SK-N-SH (cell line): ENCODE results near the gene STON2. TPM values are rescaled to one million over a fixed set of nuclear protein-coding genes. Genes with fewer than 3 reads are reported as not detected.

ENCODE experiments used
- CTCF ChIA-PET: fragments of 300-600, 350-600 bp; formaldehyde crosslinking; extraction: SDS; loops from one replicate; lab custom pipeline; 2021; lab: Yijun Ruan, JAX
- POLR2A ChIA-PET: fragments of 350-600 bp; sonication (Branson Sonifier 250); formaldehyde crosslinking; extraction: SDS; loops from one replicate; lab custom pipeline; 2020; ENCODE audit warnings: antibody characterized with exemption, inconsistent platforms; lab: Yijun Ruan, JAX
- DNase-seq: peaks from one replicate; pipeline ENCODE4 v3.0.0; 2012
- H2AFZ ChIP-seq: fragments of 200-600 bp; sonication (generic); 2 replicates; pipeline ENCODE4 v1.8.1; 2016; ENCODE audit warnings: antibody characterized with exemption, mild to moderate bottlenecking, low read depth
- H3F3A ChIP-seq: fragments of 200-600 bp; sonication (generic); replicated peaks from 2 replicates; pipeline ENCODE3; 2016; ENCODE audit warnings: antibody characterized with exemption, mild to moderate bottlenecking; ENCODE audit not compliant: insufficient read depth
- H3K27ac ChIP-seq, 2 experiments: fragments of 200-500 bp in 1 of 2; fragments of 200-600 bp in 1 of 2; sonication (Bioruptor generic) in 1 of 2; sonication (generic), shearing (Covaris generic) in 1 of 2; 2 replicates each; pipeline versions ENCODE4 v1.5.1 to v1.6.1; 2014 to 2016; ENCODE audit warnings: low read depth in 2 of 2, inconsistent platforms in 1 of 2, low read length in 1 of 2, mild to moderate bottlenecking in 1 of 2, mixed read lengths in 1 of 2
- H3K27me3 ChIP-seq: fragments of 200-600 bp; sonication (generic), shearing (Covaris generic); 2 replicates; pipeline ENCODE4 v1.6.1; 2016; ENCODE audit warnings: mixed run types; ENCODE audit not compliant: insufficient read depth
- H3K36me3 ChIP-seq, 2 experiments: fragments of 200-500 bp in 1 of 2; fragments of 200-600 bp in 1 of 2; sonication (Bioruptor generic) in 1 of 2; sonication (generic) in 1 of 2; replicated peaks in 1 of 2; 2 replicates each; pipeline versions ENCODE3 to v1.5.1; 2014 to 2016; ENCODE audit warnings: low read length in 1 of 2, mild to moderate bottlenecking in 1 of 2; ENCODE audit not compliant: insufficient read depth in 2 of 2, control insufficient read depth in 1 of 2
- H3K4me1 ChIP-seq, 2 experiments: fragments of 200-500 bp in 1 of 2; fragments of 200-600 bp in 1 of 2; sonication (Bioruptor generic) in 1 of 2; sonication (generic), shearing (Covaris generic) in 1 of 2; 2 replicates each; pipeline versions ENCODE4 v1.5.1 to v1.6.1; 2014 to 2016; ENCODE audit warnings: low read depth in 1 of 2, low read length in 1 of 2, mixed run types in 1 of 2; ENCODE audit not compliant: insufficient read depth in 2 of 2, control insufficient read depth in 1 of 2
- H3K4me2 ChIP-seq: fragments of 200-600 bp; sonication (generic), shearing (Covaris generic); 2 replicates; pipeline ENCODE4 v1.6.1; 2017; ENCODE audit warnings: mixed run types
- H3K4me3 ChIP-seq, 2 experiments: fragments of 200-500 bp in 1 of 2; fragments of 200-600 bp in 1 of 2; sonication (Bioruptor generic) in 1 of 2; sonication (generic), shearing (Covaris generic) in 1 of 2; 2 replicates each; pipeline versions ENCODE4 v1.5.1 to v1.8.1; 2014 to 2016; ENCODE audit warnings: low read depth in 2 of 2, inconsistent platforms in 1 of 2, low read length in 1 of 2, mild to moderate bottlenecking in 1 of 2, mixed read lengths in 1 of 2, moderate library complexity in 1 of 2
- H3K79me2 ChIP-seq: fragments of 200-600 bp; sonication (generic); 2 replicates; pipeline ENCODE4 v1.8.1; 2017; ENCODE audit warnings: mild to moderate bottlenecking; ENCODE audit not compliant: insufficient read depth
- H3K9ac ChIP-seq: fragments of 200-600 bp; sonication (generic); 2 replicates; pipeline ENCODE4 v1.6.1; 2017; ENCODE audit warnings: mixed run types
- H3K9me2 ChIP-seq: fragments of 200-600 bp; sonication (generic); 2 replicates; pipeline ENCODE4 v1.6.1; 2017; ENCODE audit warnings: mixed run types
- H3K9me3 ChIP-seq: fragments of 200-600 bp; sonication (generic); 2 replicates; pipeline ENCODE4 v1.6.1; 2017; ENCODE audit warnings: mixed run types, mild to moderate bottlenecking, moderate library complexity
- H4K20me1 ChIP-seq: fragments of 200-600 bp; sonication (generic); 2 replicates; pipeline ENCODE4 v1.6.1; 2017; ENCODE audit warnings: mild to moderate bottlenecking, mixed run types; ENCODE audit not compliant: insufficient read depth
- ELF1 ChIP-seq: IDR thresholded peaks from 2 replicates; pipeline ENCODE4 v1.4.0; 2012
- EP300 ChIP-seq, 2 experiments: IDR thresholded peaks; 2 replicates each; pipeline versions ENCODE4 v1.4.0 to v1.6.1; 2012; ENCODE audit warnings: borderline replicate concordance in 1 of 2, low read depth in 1 of 2, low read length in 1 of 2
- FOXJ3 ChIP-seq: sonication (generic); formaldehyde crosslinking; IDR thresholded peaks from 2 replicates; pipeline ENCODE4 v1.5.1; 2020; ENCODE audit warnings: mild to moderate bottlenecking, missing genetic modification reagents
- FOXM1 ChIP-seq: IDR thresholded peaks from 2 replicates; pipeline ENCODE4 v1.4.0; 2012; ENCODE audit warnings: low read depth, mild to moderate bottlenecking
- GATA2 ChIP-seq: sonication (generic); formaldehyde crosslinking; IDR thresholded peaks from 2 replicates; pipeline ENCODE4 v1.5.0; 2020; ENCODE audit warnings: mild to moderate bottlenecking, missing genetic modification reagents
- IRF3 ChIP-seq: fragments of 150-350 bp; IDR thresholded peaks from 2 replicates; pipeline ENCODE4 v1.6.1; 2016; ENCODE audit warnings: mild to moderate bottlenecking, low read depth, low read length
- MXI1 ChIP-seq: IDR thresholded peaks from 2 replicates; pipeline ENCODE4 v1.6.1; 2012; ENCODE audit warnings: mild to moderate bottlenecking, low read depth, low read length, improper control_type of control experiment
- NRF1 ChIP-seq: IDR thresholded peaks from 2 replicates; pipeline ENCODE4 v1.6.1; 2012; ENCODE audit warnings: low read depth, mild to moderate bottlenecking, low read length
- POLR2AphosphoS5 ChIP-seq: IDR thresholded peaks from 2 replicates; pipeline ENCODE4 v1.6.1; 2012; ENCODE audit warnings: low read depth, low read length
- RAD21 ChIP-seq: IDR thresholded peaks from 2 replicates; pipeline ENCODE4 v1.6.1; 2012; ENCODE audit warnings: mild to moderate bottlenecking, low read length
- RCOR1 ChIP-seq: fragments of 150-350 bp; IDR thresholded peaks from 2 replicates; pipeline ENCODE4 v1.6.1; 2017; ENCODE audit warnings: antibody characterized with exemption, low read length
- RFX5 ChIP-seq: IDR thresholded peaks from 2 replicates; pipeline ENCODE4 v1.6.1; 2012; ENCODE audit warnings: mild to moderate bottlenecking, improper control_type of control experiment, low read length
- RXRA ChIP-seq: IDR thresholded peaks from 2 replicates; pipeline ENCODE4 v1.4.0; 2012; ENCODE audit warnings: low read depth, mild to moderate bottlenecking, borderline replicate concordance
- TAF1 ChIP-seq: IDR thresholded peaks from 2 replicates; pipeline ENCODE4 v1.6.1; 2012; ENCODE audit warnings: low read depth, mild to moderate bottlenecking, low read length, moderate library complexity, borderline replicate concordance
- TCF12 ChIP-seq: IDR thresholded peaks from 2 replicates; pipeline ENCODE4 v1.4.0; 2012
- TEAD4 ChIP-seq: IDR thresholded peaks from 2 replicates; pipeline ENCODE4 v1.4.0; 2012; ENCODE audit warnings: mild to moderate bottlenecking, borderline replicate concordance; ENCODE audit not compliant: insufficient read depth
- USF1 ChIP-seq: IDR thresholded peaks from 2 replicates; pipeline ENCODE4 v1.4.0; 2012; ENCODE audit warnings: low read depth, borderline replicate concordance
- YY1 ChIP-seq: IDR thresholded peaks from 2 replicates; pipeline ENCODE4 v1.4.0; 2012; ENCODE audit warnings: low read depth, mild to moderate bottlenecking
- ZBTB33 ChIP-seq: IDR thresholded peaks from 2 replicates; pipeline ENCODE4 v1.4.0; 2012; ENCODE audit warnings: low read depth, borderline replicate concordance
- WGBS: methylation state at CpG from one replicate; pipeline ENCODE4 v1.1.6; 2017; ENCODE audit warnings: low lambda C conversion rate; 5-methylcytosine and 5-hydroxymethylcytosine counted together
- polyA plus RNA-seq, 3 experiments: library from polyadenylated mRNA; depleted of rRNA; stranded (reverse); fragments of >200 nt; gene quantifications; 2 replicates each; pipeline ENCODE4 v1.2.3, GENCODE V29; 2012
- TF ChIP-seq, protein P1 (sequence below): IDR thresholded peaks from 2 replicates; pipeline ENCODE4 v1.6.1; 2012; ENCODE audit warnings: mild to moderate bottlenecking, low read depth, low read length, moderate library complexity

STON2 gene
- polyA plus RNA-seq, 1 of the 3 experiments (the other 2 are of a cell fraction): not detected

GRCh38 chr14:81276073-81277069 is 123.8 kb downstream of the STON2 start:
- Histone ChIP-seq H3F3A (no peaks in the 10 kb centered on the region), H3K4me3 (no peak overlapping the region), H3K9ac (no peak overlapping the region), H3K9me3 (no peaks in the 10 kb centered on the region), H3K79me2 (no peaks in the 10 kb centered on the region), H3K36me3 (no peaks in the 10 kb centered on the region), H3K9me2 (no peaks in the 10 kb centered on the region), H4K20me1 (no peaks in the 10 kb centered on the region), H3K27ac (no peak overlapping the region), H3K4me1 (peaks cover 0 to 7% of the 10 kb centered on the region in 2 experiments; a peak in 3 of 4 replicates), H3K27me3 (no peaks in the 10 kb centered on the region), H3K4me2 (no peak overlapping the region), H2AFZ (no peak overlapping the region)
- TF ChIP-seq TCF12 (no peak), ELF1 (no peak), RFX5 (no peak), IRF3 (no peak), ZBTB33 (no peak), YY1 (no peak), MXI1 (no peak), EP300 (IDR thresholded peaks at IDR 0.05; ENCODE audit: borderline replicate concordance in 1 of 2, low read depth in 1 of 2, low read length in 1 of 2) (no peak), FOXJ3 (CRISPR knock-in tag) (no peak), RAD21 (no peak), RXRA (no peak), TEAD4 (no peak), FOXM1 (no peak), USF1 (no peak), RCOR1 (no peak), TAF1 (no peak), GATA2 (CRISPR knock-in tag) (no peak), POLR2AphosphoS5 (no peak), NRF1 (no peak)
- TF ChIP-seq, protein P1, sequence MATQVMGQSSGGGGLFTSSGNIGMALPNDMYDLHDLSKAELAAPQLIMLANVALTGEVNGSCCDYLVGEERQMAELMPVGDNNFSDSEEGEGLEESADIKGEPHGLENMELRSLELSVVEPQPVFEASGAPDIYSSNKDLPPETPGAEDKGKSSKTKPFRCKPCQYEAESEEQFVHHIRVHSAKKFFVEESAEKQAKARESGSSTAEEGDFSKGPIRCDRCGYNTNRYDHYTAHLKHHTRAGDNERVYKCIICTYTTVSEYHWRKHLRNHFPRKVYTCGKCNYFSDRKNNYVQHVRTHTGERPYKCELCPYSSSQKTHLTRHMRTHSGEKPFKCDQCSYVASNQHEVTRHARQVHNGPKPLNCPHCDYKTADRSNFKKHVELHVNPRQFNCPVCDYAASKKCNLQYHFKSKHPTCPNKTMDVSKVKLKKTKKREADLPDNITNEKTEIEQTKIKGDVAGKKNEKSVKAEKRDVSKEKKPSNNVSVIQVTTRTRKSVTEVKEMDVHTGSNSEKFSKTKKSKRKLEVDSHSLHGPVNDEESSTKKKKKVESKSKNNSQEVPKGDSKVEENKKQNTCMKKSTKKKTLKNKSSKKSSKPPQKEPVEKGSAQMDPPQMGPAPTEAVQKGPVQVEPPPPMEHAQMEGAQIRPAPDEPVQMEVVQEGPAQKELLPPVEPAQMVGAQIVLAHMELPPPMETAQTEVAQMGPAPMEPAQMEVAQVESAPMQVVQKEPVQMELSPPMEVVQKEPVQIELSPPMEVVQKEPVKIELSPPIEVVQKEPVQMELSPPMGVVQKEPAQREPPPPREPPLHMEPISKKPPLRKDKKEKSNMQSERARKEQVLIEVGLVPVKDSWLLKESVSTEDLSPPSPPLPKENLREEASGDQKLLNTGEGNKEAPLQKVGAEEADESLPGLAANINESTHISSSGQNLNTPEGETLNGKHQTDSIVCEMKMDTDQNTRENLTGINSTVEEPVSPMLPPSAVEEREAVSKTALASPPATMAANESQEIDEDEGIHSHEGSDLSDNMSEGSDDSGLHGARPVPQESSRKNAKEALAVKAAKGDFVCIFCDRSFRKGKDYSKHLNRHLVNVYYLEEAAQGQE: no peak
- DNase-seq: no peak
- ChIA-PET POLR2A (no interaction called here), CTCF (interaction anchor here (10.3 to 16.6 kb wide), 2 partner anchors 177 to 189 kb away, joined by 124 to 321 read pairs; no protein-coding TSS in a partner anchor)
- 48% methylated on average over 11 of the region's 11 CpGs for WGBS
